M059J (cell line): ENCODE results near the gene TAOK1. TPM values are rescaled to one million over a fixed set of nuclear protein-coding genes. Genes with fewer than 3 reads are reported as not detected.
"Not testable (repeated sequence)": the region's sequence is repeated elsewhere in the genome, so short reads cannot be mapped to it uniquely, and the experiment has no call there.

Source experiments
- DNase-seq: peaks from one replicate; pipeline ENCODE4 v3.0.0-alpha.2; 2012; ENCODE audit warnings: low read depth
- total RNA-seq: library from RNA; depleted of rRNA; stranded (reverse); fragments of >200 nt; shearing (Covaris generic); gene quantifications from 2 replicates; pipeline ENCODE4 v1.2.3, GENCODE V29; 2014

The TAOK1 gene
- total RNA-seq, 1 experiment from 2014 or later, result 27.7 TPM

DNA sequence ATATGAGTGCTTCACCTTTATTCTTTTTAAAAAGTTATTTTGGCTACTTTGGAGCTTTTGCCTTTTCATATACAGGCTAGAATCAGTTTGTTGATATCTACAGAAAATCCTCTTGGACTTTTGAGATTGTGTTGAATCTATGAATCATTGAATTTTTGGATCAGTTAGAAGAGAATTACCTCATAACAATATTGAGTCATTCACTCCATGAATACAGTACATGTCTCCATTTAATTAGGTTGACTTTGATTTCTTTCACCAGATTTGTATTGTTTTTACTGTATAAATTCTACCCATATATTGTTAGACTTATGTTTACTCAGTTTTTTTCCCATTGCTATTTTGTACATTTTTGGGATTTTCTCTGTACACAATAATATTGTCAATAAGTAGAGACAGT lies 54.4 kb downstream of the TAOK1 start:
- DNase-seq, result peak; percentile 47

- DNase-seq, result no peak
Measured at GRCh38 chr17:29445844-29446243, 55.7 kb downstream of the TAOK1 start.

DNA sequence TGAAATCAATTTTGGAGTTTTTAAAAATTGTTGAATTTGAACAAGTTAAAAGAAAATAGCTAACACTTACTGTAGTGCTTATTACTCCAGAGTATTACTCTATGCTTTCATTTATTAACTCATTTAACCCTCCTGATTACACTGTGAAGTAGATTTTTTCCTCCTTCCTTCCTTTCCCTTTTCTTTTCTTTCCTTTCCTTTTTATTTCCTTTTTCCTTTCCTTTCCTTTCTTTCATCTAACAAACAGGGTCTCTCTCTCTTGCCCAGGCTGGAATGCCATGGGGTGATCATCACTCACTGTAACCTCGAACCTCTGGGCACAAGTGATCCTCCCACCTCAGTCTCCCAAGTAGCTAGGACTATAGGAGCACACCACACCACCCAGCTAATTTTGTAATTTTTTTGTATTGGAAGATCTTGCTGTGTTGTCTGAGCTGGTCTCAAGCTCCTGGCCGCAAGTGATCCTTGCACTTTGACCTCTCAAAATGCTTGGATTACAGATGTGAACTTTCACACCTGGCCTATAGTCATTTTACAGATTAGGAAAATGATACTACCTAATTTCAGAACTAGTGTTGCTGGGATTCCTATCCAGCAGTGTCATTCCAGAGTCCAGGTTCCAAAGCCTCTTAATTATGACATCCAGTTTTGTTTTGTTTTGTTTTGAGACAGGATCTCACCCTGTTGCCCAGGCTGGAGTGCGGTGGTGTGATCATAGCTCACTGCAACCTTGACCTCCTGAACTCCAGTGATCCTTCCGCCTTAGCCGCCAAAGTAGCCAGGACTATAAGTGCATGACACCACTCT lies 59.9 kb downstream of the TAOK1 start:
- no peak for DNase-seq

- no peak for DNase-seq
Measured at GRCh38 chr17:29451121-29451742, 61.1 kb downstream of the TAOK1 start.

DNA sequence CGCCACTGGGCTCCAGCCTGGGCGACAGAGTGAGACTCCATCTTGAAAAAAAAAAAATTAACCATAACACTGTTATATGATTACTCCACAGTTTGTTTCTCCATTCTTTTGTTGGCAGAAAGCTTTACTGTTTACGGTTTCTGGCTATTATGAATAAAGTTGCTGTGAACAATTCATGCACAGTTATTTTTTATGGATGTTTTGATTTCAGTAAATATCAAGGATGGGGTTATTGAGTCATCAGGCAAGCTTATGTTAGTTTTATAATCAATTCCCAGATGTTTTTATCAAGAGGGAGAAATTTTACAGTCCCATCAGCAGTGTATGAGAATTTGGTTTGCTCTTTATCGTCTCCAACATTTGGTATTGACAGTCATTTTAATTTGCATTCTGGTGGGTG lies 67.9 kb downstream of the TAOK1 start:
- no peak for DNase-seq

- no peak for DNase-seq
Measured at GRCh38 chr17:29461483-29462206, 71.5 kb downstream of the TAOK1 start.

DNA sequence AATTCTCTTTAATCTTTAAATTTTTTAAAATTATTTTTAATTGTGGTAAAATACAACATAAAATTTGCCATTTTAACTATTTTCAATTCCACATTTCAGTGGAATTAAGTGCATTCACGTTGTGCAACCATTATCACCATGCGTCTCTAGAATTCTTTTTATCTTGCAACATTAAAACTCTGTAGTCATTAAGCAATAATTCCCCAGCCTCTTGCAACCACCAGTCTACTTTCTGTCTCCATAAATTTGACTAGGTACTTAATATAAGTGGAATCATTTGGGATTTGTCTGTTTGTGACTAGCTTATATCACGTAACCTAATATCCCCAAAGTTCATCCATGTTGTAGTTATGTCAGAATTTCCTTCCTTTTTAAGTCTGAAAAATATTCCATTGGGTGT lies 79.1 kb downstream of the TAOK1 start:
- no peak for DNase-seq

GRCh38 chr17:29473437-29473836 lies 83.3 kb downstream of the TAOK1 start:
- not testable (repeated sequence) for DNase-seq

GRCh38 chr17:29474297-29474696 lies 84.1 kb downstream of the TAOK1 start:
- DNase-seq, result no peak

GRCh38 chr17:29475891-29476290 lies 85.7 kb downstream of the TAOK1 start:
- DNase-seq, result no peak

GRCh38 chr17:29480249-29480928 lies 90.2 kb downstream of the TAOK1 start:
- not testable (repeated sequence) for DNase-seq

DNA sequence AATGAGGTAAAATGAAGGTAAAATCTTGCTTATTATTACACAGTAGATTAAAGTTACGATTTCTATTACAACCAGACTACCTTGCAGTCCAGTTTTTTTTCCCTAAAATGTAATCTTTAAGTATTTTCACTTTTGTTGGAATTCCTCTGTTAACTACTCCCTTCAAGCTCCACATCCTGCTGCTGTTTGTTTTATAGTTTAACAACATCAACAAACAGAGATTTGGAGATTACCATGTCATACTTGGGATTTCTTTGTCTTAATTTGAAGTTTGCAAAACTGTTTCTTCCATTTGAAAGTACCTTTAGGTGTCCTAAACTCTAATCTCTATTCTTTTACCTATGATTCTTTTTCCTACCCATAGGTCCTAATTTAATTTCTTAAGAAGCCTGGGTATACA lies 93.3 kb downstream of the TAOK1 start:
- no peak for DNase-seq

- peak; percentile 2 for DNase-seq
Measured at GRCh38 chr17:29495011-29495410, 104.8 kb downstream of the TAOK1 start.

- no peak for DNase-seq
Measured at GRCh38 chr17:29504711-29505110, 114.5 kb downstream of the TAOK1 start.

DNA sequence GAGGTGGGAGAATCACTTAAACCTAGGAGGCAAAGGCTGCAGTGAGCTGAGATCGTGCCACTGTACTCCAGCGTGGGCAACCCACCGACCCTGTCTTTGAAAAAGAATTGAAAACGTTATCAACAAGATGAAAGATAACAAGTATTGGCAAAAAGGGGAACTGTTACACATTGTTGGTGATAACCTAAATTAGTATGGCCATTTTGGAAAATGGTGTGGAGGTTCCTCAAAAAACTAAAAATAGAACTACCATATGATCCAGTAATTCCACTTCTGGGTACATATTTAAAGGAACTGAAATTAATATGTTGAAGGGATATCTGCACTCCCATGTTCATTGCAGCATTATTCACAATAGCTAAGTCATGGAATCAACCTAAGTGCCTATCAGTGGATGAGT lies 115.7 kb downstream of the TAOK1 start:
- DNase-seq, result no peak

DNA sequence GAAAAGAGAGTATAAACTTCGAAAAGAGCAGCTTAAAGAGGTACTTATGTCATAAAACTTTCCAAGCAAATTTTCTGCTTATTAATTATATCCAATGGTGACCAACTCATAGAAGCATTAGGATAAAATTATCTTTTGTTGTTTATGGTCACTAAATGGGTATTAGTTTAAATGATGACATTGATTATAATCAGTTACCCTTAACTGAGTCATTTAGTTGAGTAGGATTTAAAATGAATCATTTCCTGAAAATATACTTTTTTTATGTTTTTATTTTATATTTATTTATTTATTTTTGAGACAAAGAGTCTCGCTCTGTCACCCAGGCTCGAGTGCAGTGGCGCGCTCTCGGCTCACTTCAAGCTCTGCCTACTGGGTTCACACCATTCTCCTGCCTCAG lies 120.8 kb downstream of the TAOK1 start:
- DNase-seq, result no peak

DNA sequence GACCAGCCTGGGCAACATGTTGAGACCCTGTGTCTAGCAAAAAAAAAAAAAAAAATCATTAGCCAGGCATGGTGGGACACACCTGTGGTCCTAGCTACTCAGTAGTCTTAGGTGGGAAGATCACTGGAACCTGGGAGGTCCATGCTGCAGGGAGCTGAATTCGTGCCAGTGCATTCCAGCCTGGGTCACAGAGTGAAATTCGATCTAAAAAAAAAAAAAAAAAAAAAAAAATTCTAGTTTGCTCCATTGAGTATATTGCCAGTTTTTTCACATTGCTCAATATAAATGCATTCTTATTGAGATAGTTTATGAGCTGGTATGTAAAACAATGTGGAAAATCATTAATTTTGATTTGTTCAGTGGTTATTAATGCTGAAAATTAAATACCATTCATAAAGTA lies 124.6 kb downstream of the TAOK1 start:
- DNase-seq, result peak; percentile 20

DNA sequence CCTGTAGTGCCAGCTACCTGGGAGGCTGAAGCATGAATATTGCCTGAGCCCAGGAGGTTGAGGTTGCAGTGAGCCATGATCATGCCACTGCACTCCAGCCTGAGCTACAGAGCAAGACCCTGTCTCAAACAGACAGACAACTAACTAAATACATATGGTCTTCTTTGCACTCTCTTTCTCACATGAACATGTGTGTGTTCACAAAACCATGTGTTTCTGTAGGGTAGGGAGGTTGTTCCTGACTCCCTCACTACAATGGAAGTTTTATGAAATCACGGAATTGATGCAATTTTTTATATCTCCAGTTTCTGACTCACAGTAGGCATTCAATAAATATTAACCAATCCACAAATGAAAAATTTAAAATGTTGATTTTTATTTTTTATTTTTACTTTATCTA lies 128.2 kb downstream of the TAOK1 start:
- DNase-seq, result no peak

DNA sequence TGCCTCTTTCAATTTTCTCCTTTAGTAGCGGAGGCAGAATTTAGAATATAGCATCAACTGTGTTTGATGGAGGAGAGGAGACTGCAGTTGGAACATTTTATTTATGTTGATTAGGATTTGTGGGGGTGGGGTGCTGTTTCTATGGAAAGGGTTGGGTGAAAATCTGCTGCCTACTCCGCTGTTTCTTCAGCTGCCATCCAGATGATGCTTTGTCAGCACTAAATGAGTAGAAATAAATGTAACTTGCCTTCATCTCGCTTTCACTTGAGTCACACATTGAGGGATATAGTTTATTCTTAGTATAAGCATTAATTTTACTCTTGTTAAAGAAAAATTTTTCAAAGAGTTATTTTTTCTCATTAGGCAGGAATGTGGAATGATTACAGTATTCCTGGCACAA lies 134.5 kb downstream of the TAOK1 start:
- DNase-seq, result no peak

DNA sequence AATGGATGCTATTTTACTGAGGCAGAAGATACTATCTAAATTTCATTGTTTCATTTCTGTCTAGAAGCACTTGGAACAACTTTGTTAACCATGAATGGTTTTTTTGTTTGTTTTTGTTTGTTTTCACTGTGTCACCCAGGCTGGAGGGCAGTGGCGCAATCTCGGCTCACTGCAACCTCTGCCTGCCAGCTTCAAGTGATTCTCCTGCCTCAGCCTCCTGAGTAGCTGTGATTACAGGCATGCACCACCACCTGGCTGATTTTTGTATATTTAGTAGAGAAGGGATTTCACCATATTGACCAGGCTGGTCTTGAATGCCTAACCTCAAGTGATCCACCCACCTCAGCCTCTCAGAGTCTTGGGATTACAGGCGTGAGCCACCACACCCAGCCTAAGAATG lies 136.2 kb downstream of the TAOK1 start:
- peak; percentile 15 for DNase-seq

DNA sequence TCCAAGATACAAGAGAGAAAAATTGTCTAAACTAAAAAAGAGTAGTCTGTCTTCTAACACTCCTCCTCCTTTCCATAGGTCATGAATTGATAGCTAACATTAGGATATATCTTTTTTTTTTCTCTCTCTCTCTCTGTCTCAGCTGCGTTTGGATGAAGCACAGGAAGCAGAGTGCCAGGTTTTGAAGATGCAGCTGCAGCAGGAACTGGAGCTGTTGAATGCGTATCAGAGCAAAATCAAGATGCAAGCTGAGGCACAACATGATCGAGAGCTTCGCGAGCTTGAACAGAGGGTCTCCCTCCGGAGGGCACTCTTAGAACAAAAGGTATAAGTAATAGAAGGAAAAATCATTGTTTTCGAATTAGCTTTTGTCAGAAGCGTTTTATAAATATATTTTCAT lies 143.8 kb downstream of the TAOK1 start:
- DNase-seq, result no peak

DNA sequence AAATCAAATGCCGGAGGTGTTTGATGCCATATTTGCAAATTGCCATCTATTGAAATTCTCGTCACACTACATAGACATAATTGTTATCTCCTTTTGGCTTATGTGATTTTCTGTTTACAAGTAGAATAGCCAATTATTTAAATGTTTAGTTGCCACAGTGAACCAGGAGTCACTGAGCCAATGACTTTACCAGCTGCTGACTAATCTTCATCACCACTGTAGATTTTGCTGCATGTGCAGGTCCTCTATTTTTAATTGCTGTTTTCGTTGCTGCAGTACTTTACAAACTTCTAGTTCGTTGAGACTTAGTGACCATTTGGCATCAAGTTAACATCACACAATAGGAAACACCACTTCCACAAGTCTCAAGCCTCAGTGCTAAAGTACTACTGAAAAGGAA lies 153.9 kb downstream of the TAOK1 start:
- no peak for DNase-seq
